Embryonic facial prominence (tissue), 1 donor: Measurements from ENCODE around the gene NEDD4L.

Experiments used
- DNase-seq: peaks from one replicate; pipeline ENCODE4 v3.0.0-alpha.2; 2016; ENCODE audit errors: extremely low spot score

Gene NEDD4L

DNA sequence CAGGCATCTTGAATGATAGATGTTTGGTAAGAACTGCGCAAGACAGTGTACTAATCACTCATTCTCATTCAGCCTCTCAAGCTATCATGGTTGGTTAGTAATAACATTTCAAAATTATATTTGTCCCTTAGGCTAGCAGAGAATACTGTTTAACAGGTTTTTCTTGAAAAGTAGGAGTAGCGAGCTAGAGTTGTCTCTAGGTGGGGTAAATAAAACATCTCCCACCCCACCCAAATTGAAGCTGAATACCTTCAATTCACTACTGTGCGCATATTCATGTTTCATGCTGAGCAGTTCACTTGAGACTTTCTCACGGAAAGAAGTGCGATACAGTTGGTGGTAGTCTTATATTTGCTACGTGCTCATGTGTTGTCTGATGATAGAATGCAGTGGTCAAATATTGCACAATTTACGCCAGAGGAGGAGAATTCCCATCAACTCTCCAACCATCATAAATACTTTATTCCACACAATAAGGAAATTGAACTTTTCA, 49.3 kb downstream of the NEDD4L start:
- no peak for DNase-seq

DNA sequence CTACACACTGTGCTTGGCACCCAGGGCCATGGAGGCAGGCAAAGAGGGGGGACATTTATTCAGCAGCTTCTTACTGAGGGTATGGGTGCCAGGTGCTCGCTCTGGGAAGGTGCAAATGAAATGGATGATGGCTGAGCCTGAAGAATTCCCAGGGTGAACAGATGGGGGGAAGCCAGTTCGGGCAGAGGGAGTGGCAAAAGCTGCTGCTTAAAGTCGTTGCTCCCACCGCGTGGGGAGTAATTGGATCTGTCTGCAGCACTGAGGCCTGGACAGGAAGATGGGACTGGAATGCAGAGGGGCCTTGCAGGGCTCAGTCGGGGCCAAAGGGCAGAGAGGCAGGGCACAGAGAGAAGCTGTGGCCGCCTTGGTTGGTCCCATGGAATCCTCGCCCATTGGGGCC, 51.2 kb downstream of the NEDD4L start:
- DNase-seq = no peak

- DNase-seq = no peak
Observed at GRCh38 chr18:58095655-58096054, 51.6 kb downstream of the NEDD4L start.

DNA sequence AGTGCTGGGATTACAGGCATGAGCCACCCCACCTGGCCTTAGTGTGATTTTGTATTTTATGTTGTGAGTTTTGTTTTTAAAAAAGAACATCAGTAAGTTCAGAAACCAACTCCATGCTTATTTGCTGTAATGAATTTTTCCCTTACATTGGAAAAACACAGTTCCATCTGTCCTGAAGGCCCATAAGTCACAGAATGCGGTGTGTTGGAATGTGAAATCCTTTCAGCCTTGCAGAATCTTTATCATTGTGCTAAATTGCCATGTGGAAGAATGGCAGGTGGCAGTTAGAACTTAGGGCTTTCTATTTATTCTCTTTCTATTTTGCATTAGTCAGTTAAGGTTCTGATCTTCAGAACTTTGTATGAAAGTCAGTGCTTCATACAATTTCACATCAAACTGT, 52.6 kb downstream of the NEDD4L start:
- DNase-seq = no peak

- DNase-seq = no peak
Observed at GRCh38 chr18:58097121-58097906, 53.3 kb downstream of the NEDD4L start.

- DNase-seq = no peak
Observed at GRCh38 chr18:58097907-58098166, 53.8 kb downstream of the NEDD4L start.

DNA sequence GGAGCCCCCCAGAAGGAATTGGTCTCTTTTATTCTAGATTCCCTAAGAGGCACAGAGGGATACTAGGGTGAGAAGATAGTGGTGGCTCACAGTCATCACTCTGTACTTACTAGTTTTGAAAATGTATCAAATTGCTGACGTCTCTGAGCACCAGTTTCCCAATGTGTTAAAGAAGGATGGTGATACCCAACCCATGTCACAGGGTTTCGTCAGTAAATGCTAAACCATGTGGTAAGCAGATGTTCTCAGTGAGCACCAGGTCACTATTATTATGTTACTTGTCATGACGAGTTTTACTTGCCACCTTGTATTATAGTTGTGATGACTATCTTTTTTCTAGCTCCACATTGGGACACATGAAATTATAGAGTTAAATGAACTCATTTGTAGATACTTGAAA, 54.7 kb downstream of the NEDD4L start:
- no peak for DNase-seq

DNA sequence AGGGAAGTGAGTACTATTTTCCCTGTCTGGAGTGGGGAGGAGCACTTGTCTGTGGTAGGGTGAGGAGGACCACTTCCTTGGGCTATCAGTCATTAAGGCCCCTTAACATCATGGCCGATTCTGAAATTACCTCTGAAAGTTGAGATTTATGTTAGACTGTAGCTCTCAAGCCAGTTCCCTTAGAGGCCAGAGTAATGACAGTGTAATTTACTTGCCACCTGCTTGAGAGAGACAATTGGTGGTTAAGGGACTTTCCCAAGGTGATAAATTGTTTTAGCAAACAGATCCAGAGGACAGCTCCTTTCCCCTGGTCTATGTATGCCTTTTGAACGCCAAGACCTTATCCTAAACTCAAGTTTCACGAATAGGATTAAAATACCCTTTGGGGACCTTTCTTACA, 56.1 kb downstream of the NEDD4L start:
- DNase-seq = no peak

DNA sequence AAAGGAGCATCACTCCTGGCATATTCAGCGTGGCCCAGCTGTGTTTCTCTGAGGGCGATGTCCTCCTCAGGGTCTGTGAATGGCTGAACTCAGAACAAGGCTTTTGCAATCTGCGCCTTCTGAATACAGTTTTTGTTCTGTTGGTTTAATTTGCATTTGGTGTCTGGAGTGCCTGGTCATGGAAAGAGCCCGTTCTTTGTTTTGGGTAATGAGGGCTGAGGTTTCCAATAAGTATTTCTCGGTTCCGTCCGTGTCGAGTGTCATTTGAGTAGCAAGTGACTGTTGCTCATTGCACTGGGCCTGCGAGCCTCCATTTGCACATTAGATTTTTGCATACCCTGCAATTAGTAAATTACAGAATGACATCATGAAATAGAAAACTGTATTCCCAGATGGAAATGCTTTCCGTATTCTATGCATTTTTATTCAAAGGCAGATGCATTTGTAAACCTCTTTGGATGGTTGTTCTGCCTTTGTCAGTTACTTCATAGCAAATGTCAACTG, 57.3 kb downstream of the NEDD4L start:
- no peak for DNase-seq

GRCh38 chr18:58102018-58102417, 58.0 kb downstream of the NEDD4L start:
- DNase-seq = no peak

DNA sequence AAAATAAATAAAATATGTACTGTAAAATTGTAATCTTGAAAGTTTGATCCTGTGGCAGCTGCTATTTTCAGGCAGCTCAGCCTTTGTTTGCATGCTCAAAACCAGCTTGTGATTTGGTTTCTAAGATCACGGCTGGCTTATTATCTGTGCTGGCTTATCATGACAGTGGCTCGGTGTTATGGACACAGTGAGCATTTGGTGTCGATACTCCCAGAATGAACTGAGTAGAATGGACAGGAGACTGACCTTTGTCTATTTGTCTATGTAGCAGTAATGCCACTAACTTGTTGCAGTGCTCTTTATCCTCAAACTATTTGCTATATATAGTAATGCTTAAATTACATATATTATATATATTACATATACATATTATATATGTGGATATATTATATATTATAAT, 58.8 kb downstream of the NEDD4L start:
- DNase-seq = no peak

- no peak for DNase-seq
Observed at GRCh38 chr18:58103339-58103985, 59.4 kb downstream of the NEDD4L start.

DNA sequence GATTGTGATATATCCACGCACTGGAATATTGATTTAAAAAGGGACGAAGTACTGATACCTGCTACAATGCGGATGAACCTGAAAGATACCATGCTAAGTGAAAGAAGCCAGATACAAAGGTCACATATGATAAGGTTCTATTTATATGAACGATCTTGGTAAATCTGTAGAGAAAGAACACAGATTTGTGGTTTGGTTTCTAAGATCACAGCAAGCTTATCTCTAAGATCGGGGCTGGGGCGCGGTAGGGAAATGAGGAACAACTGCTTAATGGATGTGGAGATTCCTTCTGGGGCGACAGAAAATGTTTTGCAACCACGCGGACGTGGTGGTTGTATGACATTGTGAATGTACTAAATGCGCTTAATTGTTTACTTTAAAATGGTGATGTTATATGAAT, 60.1 kb downstream of the NEDD4L start:
- no peak for DNase-seq

GRCh38 chr18:58105206-58105887, 61.3 kb downstream of the NEDD4L start:
- DNase-seq = no peak

DNA sequence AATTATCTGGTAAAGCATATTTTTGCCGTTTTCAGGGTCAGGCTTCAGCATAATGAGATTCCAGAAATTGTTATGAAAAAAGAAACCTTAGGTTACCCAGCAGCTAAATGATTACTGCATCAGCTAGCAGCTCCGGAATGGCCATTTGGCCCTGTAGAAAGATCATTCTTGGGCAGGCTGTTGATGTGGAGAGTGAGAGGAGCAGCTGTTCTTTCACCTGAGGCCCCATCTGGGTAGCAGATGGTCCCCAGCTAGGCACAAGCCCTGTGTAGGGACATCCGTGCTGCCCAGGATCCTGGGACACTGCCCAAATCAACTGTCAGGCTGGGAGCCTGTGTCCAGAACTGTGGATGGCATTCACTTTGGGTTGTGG, 61.8 kb downstream of the NEDD4L start:
- no peak for DNase-seq

DNA sequence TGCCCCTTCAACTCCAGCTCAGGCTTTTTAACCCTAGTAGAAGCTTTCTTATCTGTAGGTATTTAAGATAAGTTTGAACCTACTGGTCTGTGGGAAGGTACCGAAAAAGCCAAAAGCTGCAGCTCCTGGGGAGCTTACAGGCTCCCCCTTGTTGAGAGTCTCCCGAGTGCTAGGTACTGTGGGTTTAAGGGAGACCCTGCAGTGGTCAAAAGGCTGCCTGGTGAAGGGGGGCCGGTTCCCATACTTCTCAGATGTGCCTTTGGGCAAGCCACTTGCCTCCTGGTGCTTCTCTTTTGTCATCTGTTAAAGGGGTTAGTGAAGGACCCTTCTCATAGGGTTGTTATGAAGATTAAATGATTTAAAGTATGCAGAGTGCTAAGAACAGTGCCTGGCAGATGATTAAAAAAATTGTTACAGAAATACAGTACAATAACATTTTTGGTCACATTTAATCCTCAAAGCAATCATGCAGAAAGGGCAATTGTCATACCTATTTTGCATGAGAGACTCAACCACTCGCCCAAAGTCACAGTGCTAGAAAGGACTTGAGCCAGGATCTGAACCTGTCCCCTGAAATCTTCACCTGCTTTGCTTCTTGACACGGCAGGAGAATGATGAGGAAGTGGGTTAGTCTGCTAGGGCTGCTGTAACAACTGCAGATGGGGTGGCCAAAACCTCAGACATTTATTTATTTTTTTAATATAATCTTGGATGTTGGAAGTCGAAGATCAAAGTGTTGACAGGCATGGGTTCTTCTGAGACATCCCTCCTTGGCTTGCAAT, 62.5 kb downstream of the NEDD4L start:
- no peak for DNase-seq

DNA sequence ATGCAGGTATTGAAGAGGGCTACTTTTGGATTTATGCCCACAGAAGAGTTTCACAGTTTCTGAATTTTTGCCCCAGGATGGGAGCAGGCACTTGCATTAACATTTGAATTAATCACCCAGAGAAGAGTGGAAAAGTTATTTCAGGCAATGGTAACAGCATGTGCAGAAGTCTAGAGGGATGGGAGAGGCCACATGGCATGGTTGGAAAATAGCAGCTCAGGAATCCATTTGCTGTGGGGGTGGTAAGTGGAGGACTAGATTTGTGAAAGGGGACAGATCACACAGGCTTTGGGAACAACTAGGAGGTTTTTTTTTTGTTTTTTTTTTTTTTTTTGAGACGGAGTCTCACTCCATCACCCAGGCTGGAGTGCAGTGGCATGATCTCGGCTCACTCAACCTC, 65.2 kb downstream of the NEDD4L start:
- DNase-seq = no peak

DNA sequence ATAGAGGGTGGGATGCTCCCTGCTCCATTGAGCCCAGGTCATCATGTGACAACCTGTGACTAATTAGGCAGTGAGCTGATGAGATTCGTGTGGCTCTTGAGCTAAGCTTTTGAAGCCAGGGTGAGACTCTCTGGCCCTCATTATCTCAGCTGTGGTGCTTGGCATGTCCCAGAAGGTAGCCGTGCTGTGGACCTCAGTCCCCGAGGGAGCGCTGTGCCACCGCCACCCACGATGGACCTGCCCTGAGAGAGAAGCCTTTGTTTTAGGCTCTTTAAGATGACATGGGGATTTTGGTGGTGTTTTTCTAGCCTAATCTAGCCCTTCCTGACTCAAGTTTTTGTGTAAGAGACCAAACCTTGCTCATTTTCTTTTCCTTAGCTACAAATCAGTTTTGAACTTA, 66.4 kb downstream of the NEDD4L start:
- DNase-seq = no peak

- no peak for DNase-seq
Observed at GRCh38 chr18:58112174-58112573, 68.1 kb downstream of the NEDD4L start.

- no peak for DNase-seq
Observed at GRCh38 chr18:58113337-58113736, 69.3 kb downstream of the NEDD4L start.

DNA sequence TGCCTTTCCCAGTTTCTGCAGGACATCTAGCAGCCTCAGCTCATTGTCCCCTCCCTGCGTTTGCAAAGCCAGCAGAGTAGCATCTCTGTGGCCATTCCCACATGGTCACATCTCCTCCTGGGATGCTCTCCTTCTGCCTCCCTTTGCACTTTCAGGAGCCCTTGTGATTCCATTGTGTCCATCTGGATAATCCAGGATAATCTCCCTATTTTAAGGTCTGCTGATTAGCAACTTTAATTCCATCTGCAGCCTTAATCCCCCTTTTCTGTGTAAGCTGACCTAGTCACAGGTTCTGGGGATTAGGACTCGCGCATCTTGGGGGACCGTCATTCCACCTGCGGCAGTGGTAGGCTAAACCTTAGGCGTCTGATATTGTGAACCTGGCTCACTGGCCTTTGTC, 70.7 kb downstream of the NEDD4L start:
- no peak for DNase-seq

GRCh38 chr18:58116818-58117217, 72.8 kb downstream of the NEDD4L start:
- no peak for DNase-seq
